GM23338 (cell line): ENCODE data around the gene CACHD1. TPM values are rescaled to one million over a fixed set of nuclear protein-coding genes. Genes with fewer than 3 reads are reported as not detected.

Source experiments
- ATAC-seq: fragments of 200-7000 bp; cut with Tn5 transposase; 3 replicates; pipeline ENCODE4 v1.9.1; 2020
- DNase-seq: peaks from one replicate; pipeline ENCODE4 v3.0.0-alpha.2; 2015; ENCODE audit warnings: low spot score
- H2AFZ ChIP-seq: fragments of 200-600 bp; sonication (generic); 2 replicates; pipeline ENCODE4 v1.8.0; 2016; ENCODE audit warnings: antibody characterized with exemption, mild to moderate bottlenecking, moderate library complexity
- H3F3A ChIP-seq: fragments of 200-600 bp; sonication (generic); replicated peaks from 2 replicates; pipeline ENCODE4 v1.8.0; 2017; ENCODE audit warnings: antibody characterized with exemption, mixed run types, low read depth
- H3K27ac ChIP-seq: fragments of 200-600 bp; sonication (generic); 2 replicates; pipeline ENCODE4 v1.6.1; 2016; ENCODE audit warnings: low read depth
- H3K27me3 ChIP-seq: fragments of 200-600 bp; sonication (generic); 2 replicates; pipeline ENCODE4 v1.8.0; 2016; ENCODE audit warnings: mild to moderate bottlenecking, mixed run types, moderate library complexity; ENCODE audit not compliant: insufficient read depth
- H3K36me3 ChIP-seq: fragments of 200-600 bp; sonication (generic); 2 replicates; pipeline ENCODE4 v1.8.0; 2016; ENCODE audit warnings: mild to moderate bottlenecking; ENCODE audit not compliant: insufficient read depth
- H3K4me1 ChIP-seq: fragments of 200-600 bp; sonication (generic); 2 replicates; pipeline ENCODE4 v1.8.0; 2016; ENCODE audit warnings: mild to moderate bottlenecking, moderate library complexity; ENCODE audit not compliant: insufficient read depth
- H3K4me2 ChIP-seq: fragments of 200-600 bp; sonication (generic); 2 replicates; pipeline ENCODE4 v1.7.1; 2017; ENCODE audit warnings: mixed run types
- H3K4me3 ChIP-seq: fragments of 200-600 bp; sonication (generic); 2 replicates; pipeline ENCODE4 v1.6.1; 2016; ENCODE audit warnings: mixed run types
- H3K79me2 ChIP-seq: fragments of 200-600 bp; sonication (generic); replicated peaks from 2 replicates; pipeline ENCODE4 v1.8.0; 2017; ENCODE audit warnings: mild to moderate bottlenecking; ENCODE audit not compliant: insufficient read depth
- H3K9me2 ChIP-seq: fragments of 200-600 bp; sonication (generic); 2 replicates; pipeline ENCODE4 v1.8.0; 2017; ENCODE audit not compliant: insufficient read depth
- H4K20me1 ChIP-seq: fragments of 200-600 bp; sonication (generic); replicated peaks from 2 replicates; pipeline ENCODE4 v1.8.0; 2017; ENCODE audit warnings: mild to moderate bottlenecking; ENCODE audit not compliant: insufficient read depth
- H3K27ac Mint-ChIP-seq: 2 replicates; pipeline ENCODE4 v1.8.0; 2020; ENCODE audit warnings: inconsistent platforms, mild to moderate bottlenecking, moderate library complexity, mixed read lengths
- H3K27me3 Mint-ChIP-seq: 3 replicates; pipeline ENCODE4 v1.8.0; 2022; ENCODE audit warnings: low read depth, mild to moderate bottlenecking, moderate library complexity, mixed read lengths, inconsistent platforms; ENCODE audit not compliant: insufficient read depth, poor library complexity
- H3K36me3 Mint-ChIP-seq: 3 replicates; pipeline ENCODE4 v1.8.0; 2021; ENCODE audit warnings: low read depth, mild to moderate bottlenecking, inconsistent platforms, moderate library complexity, mixed read lengths
- H3K4me1 Mint-ChIP-seq: 3 replicates; pipeline ENCODE4 v1.8.0; 2020; ENCODE audit warnings: mild to moderate bottlenecking, inconsistent platforms, mixed read lengths
- H3K4me3 Mint-ChIP-seq: 3 replicates; pipeline ENCODE4 v1.8.0; 2021; ENCODE audit warnings: moderate library complexity, mild to moderate bottlenecking, inconsistent platforms, mixed read lengths
- H3K9me3 Mint-ChIP-seq: 3 replicates; pipeline ENCODE4 v1.8.0; 2020; ENCODE audit warnings: moderate library complexity, mild to moderate bottlenecking, inconsistent platforms, mixed read lengths
- CTCF ChIP-seq, 2 experiments: fragments of 200-600 bp in 1 of 2; sonication (generic) in 1 of 2; conservative IDR thresholded peaks; 2 replicates each; pipeline versions ENCODE4 v1.5.1 to v1.6.1; 2016 to 2017; ENCODE audit warnings: antibody characterized with exemption in 2 of 2, low read depth in 2 of 2, mild to moderate bottlenecking in 2 of 2, moderate library complexity in 1 of 2
- EZH2phosphoT487 ChIP-seq: fragments of 200-600 bp; sonication (generic); IDR thresholded peaks from one replicate; pipeline ENCODE4 v1.8.1; 2018; ENCODE audit warnings: antibody characterized with exemption; ENCODE audit not compliant: unreplicated experiment
- JUNB ChIP-seq: IDR thresholded peaks from one replicate; pipeline ENCODE4 v1.6.1; 2016; ENCODE audit warnings: antibody characterized with exemption; ENCODE audit not compliant: unreplicated experiment
- POLR2AphosphoS5 ChIP-seq: IDR thresholded peaks from 2 replicates; pipeline ENCODE4 v1.6.1; 2016; ENCODE audit warnings: antibody characterized with exemption, low read depth
- REST ChIP-seq: IDR thresholded peaks from one replicate; pipeline ENCODE4 v1.6.1; 2018; ENCODE audit warnings: antibody characterized with exemption; ENCODE audit not compliant: unreplicated experiment
- STAT1 ChIP-seq: IDR thresholded peaks from one replicate; pipeline ENCODE4 v1.6.1; 2016; ENCODE audit warnings: antibody characterized with exemption; ENCODE audit not compliant: unreplicated experiment
- ZNF331 ChIP-seq: fragments of 250-450 bp; sonication (Bioruptor Pico); IDR thresholded peaks from 2 replicates; pipeline ENCODE4 v1.5.0; 2020; ENCODE audit warnings: low read depth, mild to moderate bottlenecking, moderate library complexity
- ZNF462 ChIP-seq: fragments of 250-450 bp; sonication (Bioruptor Pico); IDR thresholded peaks from 2 replicates; pipeline ENCODE4 v1.5.0; 2020; ENCODE audit warnings: mild to moderate bottlenecking, moderate library complexity
- polyA plus RNA-seq: library from polyadenylated mRNA; unstranded; fragments of >200 nt; fragmentation: Nextera tagmentation; extraction: Ambion mirVana; gene quantifications from 2 replicates; pipeline ENCODE4 v1.2.1, GENCODE V29; 2016
- total RNA-seq: library from RNA; depleted of rRNA; stranded (reverse); fragments of >200 nt; shearing (Covaris generic); gene quantifications from 2 replicates; pipeline ENCODE4 v1.2.3, GENCODE V29; 2014

Gene CACHD1
- total and polyA plus RNA-seq, 2 experiments from 2014 or later, result 12.6 to 43.7 TPM

GRCh38 chr1:64530969-64531692, 61.2 kb downstream of the CACHD1 start:
- Histone ChIP-seq H3F3A (no peaks in the 10 kb centered on the region), H3K27ac (no peak overlapping the region), H3K36me3 (no peaks in the 10 kb centered on the region), H3K9me2 (no peaks in the 10 kb centered on the region), H2AFZ (no peak overlapping the region), H4K20me1 (peaks cover 20% of the 10 kb centered on the region), H3K4me1 (peaks cover 55% of the 10 kb centered on the region), H3K79me2 (peaks cover 100% of the 10 kb centered on the region), H3K4me2 (no peak overlapping the region), H3K27me3 (no peaks in the 10 kb centered on the region), H3K4me3 (no peak overlapping the region)
- H3K36me3 Mint-ChIP-seq, result peaks cover 19% of the 10 kb centered on the region
- no peaks in the 10 kb centered on the region for H3K9me3 Mint-ChIP-seq
- no peak for ATAC-seq
- H3K27me3 Mint-ChIP-seq, result no peaks in the 10 kb centered on the region
- no peak for DNase-seq
- no peak overlapping the region for H3K4me3 Mint-ChIP-seq
- TF ChIP-seq STAT1, result no peak
- TF ChIP-seq CTCF (conservative IDR thresholded peaks at IDR 0.05; ENCODE audit: low read depth in 2 of 2), result no peak
- no peak for TF ChIP-seq POLR2AphosphoS5
- H3K4me1 Mint-ChIP-seq, result peaks cover 57% of the 10 kb centered on the region
- H3K27ac Mint-ChIP-seq, result peak overlapping the region; percentile 24; the same call in 1 of the 2 replicates

GRCh38 chr1:64532646-64533045, 62.7 kb downstream of the CACHD1 start:
- Histone ChIP-seq H3K4me1 (peaks cover 54% of the 10 kb centered on the region), H2AFZ (no peak overlapping the region), H3K27me3 (no peaks in the 10 kb centered on the region), H3K9me2 (no peaks in the 10 kb centered on the region), H3F3A (0 out of 2 replicates have a peak, but pooled peaks cover 5% of the 10 kb centered on the region), H3K4me3 (no peak overlapping the region), H3K4me2 (no peak overlapping the region), H3K27ac (no peak overlapping the region), H3K36me3 (no peaks in the 10 kb centered on the region), H3K79me2 (peaks cover 100% of the 10 kb centered on the region), H4K20me1 (peaks cover 25% of the 10 kb centered on the region)
- H3K4me1 Mint-ChIP-seq, result peaks cover 56% of the 10 kb centered on the region
- H3K9me3 Mint-ChIP-seq, result no peaks in the 10 kb centered on the region
- H3K36me3 Mint-ChIP-seq, result peaks cover 19% of the 10 kb centered on the region
- H3K27ac Mint-ChIP-seq, result no peak overlapping the region
- ATAC-seq (no peak), DNase-seq (no peak)
- H3K4me3 Mint-ChIP-seq, result no peak overlapping the region
- no peaks in the 10 kb centered on the region for H3K27me3 Mint-ChIP-seq
- no peak for TF ChIP-seq ZNF462 (CRISPR knock-in tag)
- TF ChIP-seq JUNB, result no peak
- TF ChIP-seq EZH2phosphoT487, result no peak
- no peak for TF ChIP-seq REST
- no peak for TF ChIP-seq POLR2AphosphoS5
- no peak for TF ChIP-seq ZNF331
